HT-29 (cell line): ENCODE results near the gene ADARB2. TPM values are rescaled to one million over a fixed set of nuclear protein-coding genes. Genes with fewer than 3 reads are reported as not detected.
"Not testable (repeated sequence)": the region's sequence is repeated elsewhere in the genome, so short reads cannot be mapped to it uniquely, and the experiment has no call there.

Experiments
- DNase-seq: peaks from one replicate; pipeline ENCODE4 v3.0.0-alpha.2; 2015; ENCODE audit warnings: low spot score
- total RNA-seq: library from RNA; depleted of rRNA; stranded (reverse); fragments of >200 nt; shearing (Covaris generic); gene quantifications from 2 replicates; pipeline ENCODE4 v1.2.3, GENCODE V29; 2014

Gene ADARB2
- total RNA-seq, 1 experiment from 2014 or later, result not detected

GRCh38 chr10:1240341-1240775, 497.0 kb downstream of the ADARB2 start:
- no peak for DNase-seq

GRCh38 chr10:1233031-1233430, 504.3 kb downstream of the ADARB2 start:
- DNase-seq, result no peak

- DNase-seq, result no peak
Measured at GRCh38 chr10:1232164-1232911, 505.0 kb downstream of the ADARB2 start.

GRCh38 chr10:1230592-1231275, 506.6 kb downstream of the ADARB2 start:
- DNase-seq, result no peak

- DNase-seq, result no peak
Measured at GRCh38 chr10:1230138-1230537, 507.2 kb downstream of the ADARB2 start.

GRCh38 chr10:1229574-1229973, 507.8 kb downstream of the ADARB2 start:
- DNase-seq, result no peak

GRCh38 chr10:1229116-1229515, 508.2 kb downstream of the ADARB2 start:
- no peak for DNase-seq

GRCh38 chr10:1228467-1228975, 508.8 kb downstream of the ADARB2 start:
- DNase-seq, result no peak

GRCh38 chr10:1227510-1228402, 509.6 kb downstream of the ADARB2 start:
- no peak for DNase-seq

- not testable (repeated sequence) for DNase-seq
Measured at GRCh38 chr10:1226907-1227306, 510.4 kb downstream of the ADARB2 start.

GRCh38 chr10:1219874-1220273, 517.5 kb downstream of the ADARB2 start:
- DNase-seq, result not testable (repeated sequence)

GRCh38 chr10:1217661-1218060, 519.7 kb downstream of the ADARB2 start:
- no peak for DNase-seq

GRCh38 chr10:1217237-1217587, 520.1 kb downstream of the ADARB2 start:
- no peak for DNase-seq

- no peak for DNase-seq
Measured at GRCh38 chr10:1216574-1217236, 520.6 kb downstream of the ADARB2 start.

GRCh38 chr10:1215862-1216573, 521.3 kb downstream of the ADARB2 start:
- no peak for DNase-seq

- DNase-seq, result no peak
Measured at GRCh38 chr10:1214882-1215540, 522.3 kb downstream of the ADARB2 start.

GRCh38 chr10:1214071-1214675, 523.2 kb downstream of the ADARB2 start:
- no peak for DNase-seq

- no peak for DNase-seq
Measured at GRCh38 chr10:1213252-1214070, 523.9 kb downstream of the ADARB2 start.
